ENCODE results near the gene CXCL9.
"Not testable (repeated sequence)": the region's sequence is repeated elsewhere in the genome, so short reads cannot be mapped to it uniquely, and the experiment has no call there.

CXCL9 gene

DNA sequence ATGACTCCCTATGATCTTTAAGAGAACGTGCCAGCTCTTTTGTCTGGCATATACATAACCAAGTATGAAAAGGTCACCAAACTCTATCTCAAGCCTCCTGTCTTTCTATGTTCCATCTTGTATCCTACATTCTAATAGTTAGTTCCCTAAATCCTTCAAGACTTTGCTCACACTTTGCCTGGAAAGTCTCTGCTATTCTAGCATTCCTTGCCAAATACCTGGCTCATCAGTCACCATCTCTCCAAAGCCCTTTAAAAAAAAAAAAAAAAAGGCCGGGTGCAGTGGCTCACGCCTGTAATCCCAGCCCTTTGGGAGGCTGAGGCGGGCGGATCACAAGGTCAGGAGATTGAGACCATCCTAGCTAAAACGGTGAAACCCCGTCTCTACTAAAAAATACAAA is 48.8 kb downstream of the CXCL9 start:
- not testable (repeated sequence) for DNase-seq (ENCODE audit: low read depth in 2 of 2)

DNA sequence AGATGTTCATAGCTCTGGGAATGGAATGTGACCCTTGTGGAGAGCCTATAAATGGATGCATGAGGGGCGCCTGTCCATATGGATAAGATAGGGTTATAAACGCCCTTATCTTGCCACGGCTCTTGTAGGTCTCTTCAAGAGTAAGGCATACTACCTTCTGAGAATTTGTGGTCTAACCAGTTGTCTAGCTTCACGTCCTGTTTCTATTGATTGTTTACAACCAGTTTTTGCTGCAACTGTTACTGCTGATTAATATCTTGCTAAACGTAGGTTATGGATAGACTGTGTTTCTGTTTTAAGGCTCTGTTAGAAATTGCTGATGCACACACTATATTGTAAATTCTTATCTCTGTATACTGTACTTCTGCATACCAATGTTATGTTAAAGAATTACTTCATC is 52.5 kb downstream of the CXCL9 start:
- not testable (repeated sequence) for DNase-seq (ENCODE audit: low read depth in 2 of 2)

DNA sequence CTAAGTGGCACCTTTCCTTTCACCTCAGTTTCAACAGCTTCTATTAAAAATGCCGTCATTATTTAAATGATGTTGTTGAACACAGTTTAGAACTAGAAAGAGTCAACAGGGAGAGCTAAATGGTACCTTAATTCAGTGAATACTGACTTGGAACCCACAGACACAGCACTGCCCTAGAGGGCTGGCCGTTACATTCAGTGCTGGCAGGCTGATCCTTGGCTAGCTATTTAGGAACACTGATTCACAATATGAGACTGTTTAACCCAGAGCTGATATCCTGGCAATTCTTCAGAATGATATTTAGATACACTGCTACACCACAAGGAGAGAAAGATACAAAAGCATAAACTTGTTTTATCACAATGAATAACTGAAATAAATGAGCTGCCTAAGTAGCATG is 53.8 kb downstream of the CXCL9 start:
- DNase-seq (ENCODE audit: low read depth in 2 of 2) = no peak

All from stimulated activated CD4-positive, alpha-beta T cell treated with anti-CD3 and anti-CD28 coated beads, Interleukin-1b, Interleukin-23, amount 100 ng/mL, for 1 hour (primary cell).